Spleen (tissue), 11 donors: ENCODE data around the gene TMEM144. TPM values are rescaled to one million over a fixed set of nuclear protein-coding genes. Genes with fewer than 3 reads are reported as not detected.

Experiments
- DNase-seq: peaks from one replicate; pipeline ENCODE4 v3.0.0-alpha.2; 2020
- H3K27ac ChIP-seq, 8 donors: fragments of 200-600 bp; sonication (generic) in 7 of 8; 1 replicate in 4 of 8; 2 replicates in 4 of 8; pipeline versions ENCODE4 v1.5.0 to v1.8.0; 2016 to 2021; ENCODE audit warnings: inconsistent platforms in 4 of 8, mild to moderate bottlenecking in 4 of 8, moderate library complexity in 1 of 8
- H3K27me3 ChIP-seq, 7 donors: fragments of 200-600 bp; sonication (generic) in 6 of 7; replicated peaks in 1 of 7; 1 replicate in 4 of 7; 2 replicates in 3 of 7; pipeline versions ENCODE4 v1.5.0 to v1.8.0; 2016 to 2021; ENCODE audit warnings: inconsistent platforms in 3 of 7, mild to moderate bottlenecking in 1 of 7
- H3K36me3 ChIP-seq, 6 donors: fragments of 200-600 bp; sonication (generic) in 5 of 6; 1 replicate in 4 of 6; 2 replicates in 2 of 6; pipeline versions ENCODE4 v1.5.0 to v1.8.0; 2016 to 2021; ENCODE audit warnings: inconsistent platforms in 2 of 6
- H3K4me1 ChIP-seq, 6 donors: fragments of 200-600 bp; sonication (generic) in 5 of 6; 1 replicate in 3 of 6; 2 replicates in 3 of 6; pipeline versions ENCODE4 v1.5.0 to v1.8.0; 2016 to 2021; ENCODE audit warnings: inconsistent platforms in 3 of 6
- H3K4me3 ChIP-seq, 8 donors: fragments of 200-600 bp; sonication (generic) in 7 of 8; 1 replicate in 4 of 8; 2 replicates in 4 of 8; pipeline versions ENCODE4 v1.5.0 to v1.8.0; 2016 to 2021; ENCODE audit warnings: inconsistent platforms in 4 of 8, mild to moderate bottlenecking in 4 of 8, moderate library complexity in 2 of 8
- H3K9me3 ChIP-seq, 8 donors: fragments of 200-600 bp; sonication (generic) in 7 of 8; 1 replicate in 4 of 8; 2 replicates in 4 of 8; pipeline versions ENCODE4 v1.5.0 to v1.8.0; 2016 to 2021; ENCODE audit warnings: inconsistent platforms in 4 of 8
- CTCF ChIP-seq, 11 experiments: fragments of 200-600 bp in 7 of 11; fragments of 450-650 bp in 4 of 11; sonication (generic) in 4 of 11; IDR thresholded peaks in 8 of 11; conservative IDR thresholded peaks in 3 of 11; 1 replicate in 7 of 11; 2 replicates in 4 of 11; pipeline versions ENCODE4 v1.4.0 to v1.8.0; 2016 to 2021; ENCODE audit warnings: antibody characterized with exemption in 11 of 11, inconsistent platforms in 4 of 11, mild to moderate bottlenecking in 1 of 11
- POLR2A ChIP-seq, 3 donors: fragments of 450-650 bp; IDR thresholded peaks; one replicate each; pipeline ENCODE4 v1.5.1; 2017; ENCODE audit warnings: antibody characterized with exemption in 3 of 3, mild to moderate bottlenecking in 1 of 3
- POLR2AphosphoS5 ChIP-seq, 3 donors: sonication (generic); formaldehyde crosslinking; IDR thresholded peaks; one replicate each; pipeline ENCODE4 v1.5.1; 2017; ENCODE audit warnings: antibody characterized with exemption in 3 of 3
- WGBS, 5 donors: extraction: QIAGEN DNeasy Blood & Tissue Kit in 3 of 5; methylation state at CpG; one replicate each; pipeline versions ENCODE4 v1.1.5 to v1.1.7; 2013 to 2018; 5-methylcytosine and 5-hydroxymethylcytosine counted together
- intact Hi-C: fragments of 100-400 bp; cut with DNase I; formaldehyde crosslinking; loops from one replicate; pipeline ENCODE4 v1.15.0; 2023; ENCODE audit warnings: low total_unique reads
- polyA plus RNA-seq, 3 donors: library from polyadenylated mRNA; stranded (reverse); fragments of 200-250 nt; gene quantifications; one replicate each; pipeline ENCODE4 v1.2.1, GENCODE V29; 2013
- total RNA-seq, 7 donors: library from RNA; depleted of rRNA in 3 of 7; stranded (reverse); fragments of >200 nt in 3 of 7; fragmentation: NEBNext Ultra II Directional in 4 of 7; extraction: Animal tissue kit (Norgen Biotek cat#: 25700) in 4 of 7; gene quantifications; one replicate each; pipeline versions ENCODE4 v1.1.0 to v1.2.1, GENCODE V29; 2016 to 2021
- donor health status: healthy with polysubstance abuse.
- donor health status: DM: no; HTN: no; CAD: no; lungs with moderate emphysema.
- donor health status: DM: no; HTN: no; CAD: no.
- donor health status: Bipolar disorder and iron deficiency.
- donor health status: healthy.
- donor health status: DM: no; HTN: no; CAD: no.
- donor health status: DM: yes; HTN: yes; CAD: no.

The TMEM144 gene
- total and polyA plus RNA-seq, 10 donors = 0.56 to 21.3 (median 5.8) TPM

DNA sequence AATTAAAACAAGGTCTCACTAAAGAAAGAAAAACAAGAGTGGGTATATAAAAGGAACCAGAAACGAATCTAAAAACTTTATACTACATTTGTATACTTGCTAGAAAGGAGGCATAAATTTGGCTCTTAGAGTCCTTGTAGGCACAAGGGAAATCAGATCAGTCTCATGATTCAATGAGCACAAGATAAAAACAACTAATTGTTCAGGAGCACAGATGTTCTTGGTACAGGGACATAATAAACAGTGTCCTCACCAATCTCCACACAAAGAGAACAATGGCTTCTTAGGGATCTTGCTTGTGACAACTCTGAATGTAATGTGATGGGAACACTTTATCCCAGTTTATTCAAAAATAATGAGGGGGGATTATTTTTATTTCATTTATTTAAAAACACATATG is 28.3 kb downstream of the TMEM144 start:
- peaks cover 0 to 9% (median 0%) of the 10 kb centered on the region in 6 donors for H3K36me3 ChIP-seq
- intact Hi-C loops = no loop called here
- H3K9me3 ChIP-seq = no peaks in the 10 kb centered on the region
- H3K4me1 ChIP-seq = no peaks in the 10 kb centered on the region
- TF ChIP-seq POLR2A (IDR thresholded peaks at IDR 0.05) (no peak), POLR2AphosphoS5 (IDR thresholded peaks at IDR 0.05) (no peak), CTCF (IDR thresholded peaks at IDR 0.05 in 8 of 11, conservative IDR thresholded peaks at IDR 0.05 in 3 of 11) (no peak)
- no peak for DNase-seq
- no peak overlapping the region for H3K27ac ChIP-seq
- WGBS, 5 donors = 75 to 87% (median 81%) methylated on average over 1 of the region's 1 CpG
- H3K4me3 ChIP-seq = no peak overlapping the region
- no peaks in the 10 kb centered on the region for H3K27me3 ChIP-seq

DNA sequence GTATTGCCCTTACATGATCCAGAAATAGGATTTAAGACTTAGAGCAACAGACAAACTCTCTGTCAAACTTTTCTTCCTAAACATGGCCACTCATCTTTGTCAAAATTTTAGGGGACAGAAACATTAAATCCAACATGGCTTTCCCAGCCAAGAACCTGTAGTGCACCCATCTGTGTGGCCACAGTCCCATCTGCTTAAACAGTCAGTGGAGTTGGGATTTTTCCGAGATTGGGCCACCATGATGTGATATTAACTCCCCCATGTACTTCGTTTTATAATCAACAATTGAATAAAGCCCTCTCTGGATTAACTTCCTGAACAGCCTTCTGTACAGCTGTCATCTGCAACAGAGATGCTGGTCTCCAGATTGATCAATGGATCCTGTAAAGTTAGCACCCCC is 28.9 kb downstream of the TMEM144 start:
- Histone ChIP-seq H3K9me3 (no peaks in the 10 kb centered on the region), H3K36me3 (peaks cover 0 to 9% (median 0%) of the 10 kb centered on the region in 6 donors), H3K4me1 (no peaks in the 10 kb centered on the region), H3K4me3 (no peak overlapping the region), H3K27me3 (no peaks in the 10 kb centered on the region), H3K27ac (no peak overlapping the region)
- no peak for DNase-seq
- no peak for TF ChIP-seq POLR2A (IDR thresholded peaks at IDR 0.05)
- TF ChIP-seq CTCF (IDR thresholded peaks at IDR 0.05 in 8 of 11, conservative IDR thresholded peaks at IDR 0.05 in 3 of 11) = no peak
- TF ChIP-seq POLR2AphosphoS5 (IDR thresholded peaks at IDR 0.05) = no peak
- WGBS, 5 donors = 76 to 89% (median 83%) methylated on average over 2 of the region's 2 CpGs
- intact Hi-C loops = no loop called here

DNA sequence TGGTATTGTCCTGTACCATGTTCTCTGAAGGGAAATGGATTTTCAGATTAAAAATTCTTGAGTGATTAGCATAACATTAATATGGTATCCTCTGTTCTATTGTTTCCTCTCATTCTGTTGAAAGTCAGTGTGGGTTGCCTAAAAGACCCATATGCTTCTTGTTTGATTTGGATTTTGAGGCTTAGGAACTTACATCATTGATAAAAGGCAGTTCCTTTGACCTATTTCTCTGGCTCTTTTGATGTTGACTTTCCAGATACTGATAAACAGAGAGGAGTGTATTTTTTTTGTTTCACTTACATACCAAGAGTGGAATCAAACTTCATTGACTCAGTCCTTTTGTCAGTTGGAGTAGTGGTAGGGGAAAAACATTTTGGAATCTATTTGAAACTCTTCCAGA is 32.8 kb downstream of the TMEM144 start:
- intact Hi-C loops = no loop called here
- H3K27ac ChIP-seq = no peak overlapping the region

DNA sequence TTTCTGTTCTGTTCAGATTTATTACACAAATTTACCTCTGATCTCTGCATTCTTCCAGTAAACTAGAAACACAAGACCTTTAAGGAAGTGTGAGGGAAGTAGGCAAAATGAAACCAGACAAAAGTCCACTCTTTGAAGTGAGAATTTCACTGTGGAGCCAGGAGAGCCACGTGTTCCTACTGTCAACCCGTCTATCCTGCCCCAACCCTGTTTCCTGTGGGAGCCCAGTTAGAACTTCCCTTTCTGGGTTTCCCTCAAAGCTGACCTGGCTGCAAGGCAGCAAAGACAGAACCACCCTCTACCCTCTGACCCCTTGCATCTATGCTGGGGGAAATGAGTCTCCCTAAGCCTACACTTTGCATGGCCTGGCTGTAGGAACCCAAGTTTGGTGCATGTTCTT is 40.0 kb downstream of the TMEM144 start:
- Histone ChIP-seq H3K27me3 (no peaks in the 10 kb centered on the region), H3K36me3 (no peaks in the 10 kb centered on the region), H3K4me1 (peaks cover 0 to 8% (median 0%) of the 10 kb centered on the region in 6 donors), H3K27ac (no peak overlapping the region), H3K4me3 (no peak overlapping the region), H3K9me3 (no peaks in the 10 kb centered on the region)
- intact Hi-C loops = loop anchor here (10.0 kb wide), 1 partner anchor 374 kb away; no protein-coding TSS in a partner anchor
- 12 to 24% (median 18%) methylated on average over 2 of the region's 2 CpGs for WGBS, 5 donors
- DNase-seq = no peak
- no peak for TF ChIP-seq POLR2AphosphoS5 (IDR thresholded peaks at IDR 0.05)
- no peak for TF ChIP-seq POLR2A (IDR thresholded peaks at IDR 0.05)
- no peak for TF ChIP-seq CTCF (IDR thresholded peaks at IDR 0.05 in 8 of 11, conservative IDR thresholded peaks at IDR 0.05 in 3 of 11)

More for the DNA sequence above, 32.8 kb downstream of the TMEM144 start:
- H3K9me3 ChIP-seq = no peaks in the 10 kb centered on the region
- no peaks in the 10 kb centered on the region for H3K27me3 ChIP-seq
- DNase-seq = no peak
- no peak for TF ChIP-seq POLR2A (IDR thresholded peaks at IDR 0.05)
- TF ChIP-seq POLR2AphosphoS5 (IDR thresholded peaks at IDR 0.05) = no peak
- no peak for TF ChIP-seq CTCF (IDR thresholded peaks at IDR 0.05 in 8 of 11, conservative IDR thresholded peaks at IDR 0.05 in 3 of 11)
- no peak overlapping the region for H3K4me3 ChIP-seq
- peaks cover 0 to 9% (median 0%) of the 10 kb centered on the region in 6 donors for H3K36me3 ChIP-seq
- H3K4me1 ChIP-seq = no peaks in the 10 kb centered on the region
